ENCODE results near the gene ZFHX3.
"Not testable (repeated sequence)": the region's sequence is repeated elsewhere in the genome, so short reads cannot be mapped to it uniquely, and the experiment has no call there.

The ZFHX3 gene

DNA sequence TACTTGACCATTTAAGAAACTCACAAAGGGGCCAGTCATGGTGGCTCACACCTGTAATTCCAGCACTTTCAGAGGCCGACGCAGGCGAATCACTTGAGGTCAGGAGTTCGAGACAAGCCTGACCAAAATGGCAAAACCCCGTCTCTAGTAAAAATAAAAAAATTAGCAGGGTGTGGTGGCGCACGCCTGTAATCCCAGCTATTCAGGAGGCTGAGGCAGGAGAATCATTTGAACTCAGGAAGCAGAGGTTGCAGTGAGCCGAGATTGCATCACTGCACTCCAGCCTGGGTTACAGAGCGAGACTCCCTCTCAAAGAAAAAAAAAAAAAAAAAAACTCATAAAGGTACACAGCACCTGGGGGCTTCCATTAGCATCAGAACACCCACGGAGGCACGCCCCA lies 38.2 kb downstream of the ZFHX3 start:
- H3K9me3 ChIP-seq; H3K4me3 ChIP-seq; in situ Hi-C loops (cut with MboI; ENCODE audit: low sequenced_read_pairs); H3K36me3 ChIP-seq (replicated peaks); DNase-seq (ENCODE audit: low spot score in 2 of 2); H3K27me3 ChIP-seq (ENCODE audit: low read depth): not testable (repeated sequence)
- peaks cover 13% of the 10 kb centered on the region for H3K4me1 ChIP-seq

DNA sequence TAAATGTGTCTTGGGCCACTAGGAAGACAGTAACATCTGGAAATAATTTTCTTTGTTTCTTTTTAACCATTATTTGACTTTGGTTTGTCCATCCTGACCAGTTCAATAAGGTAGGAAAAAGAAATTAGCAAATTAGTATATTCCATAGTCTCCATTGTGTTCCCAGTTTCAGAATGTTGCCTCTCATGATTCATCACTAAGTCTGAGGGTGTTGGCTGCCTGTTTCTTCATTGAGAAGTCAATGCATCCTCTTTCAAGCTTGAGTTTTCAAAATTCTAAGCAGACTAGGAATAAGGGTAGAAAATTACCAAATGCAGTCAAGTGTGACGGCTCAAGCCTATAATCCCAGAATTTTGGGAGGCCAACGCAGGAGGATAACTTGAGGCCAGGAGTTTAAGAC lies 41.9 kb downstream of the ZFHX3 start:
- Histone ChIP-seq H3K27me3 (ENCODE audit: low read depth) (no peaks in the 10 kb centered on the region), H3K4me1 (peaks cover 26% of the 10 kb centered on the region), H3K36me3 (replicated peaks) (no peaks in the 10 kb centered on the region; the same call in 1 of the 2 replicates), H3K9me3 (peaks cover 15% of the 10 kb centered on the region), H3K4me3 (no peak overlapping the region)
- no peak for DNase-seq (ENCODE audit: low spot score in 2 of 2)
- in situ Hi-C loops (cut with MboI; ENCODE audit: low sequenced_read_pairs): no loop called here

DNA sequence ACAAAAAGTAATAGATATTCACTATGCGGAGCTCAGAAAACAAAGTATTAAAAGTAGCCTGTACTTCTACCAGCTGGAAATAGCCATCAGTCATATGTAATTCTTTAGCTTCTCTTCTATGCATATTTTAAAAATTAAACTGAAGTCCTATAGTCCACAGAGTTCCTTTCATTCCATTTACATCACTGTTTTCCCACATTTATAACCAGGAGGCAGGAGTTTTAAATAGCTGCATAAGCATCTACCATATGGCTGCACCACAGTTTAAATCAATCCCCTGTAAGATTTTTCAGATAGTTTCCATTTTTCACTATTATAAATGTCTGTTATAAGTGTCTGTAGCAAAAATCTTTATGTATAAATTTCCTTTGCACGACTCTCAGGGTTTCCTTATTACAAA lies 45.1 kb downstream of the ZFHX3 start:
- Histone ChIP-seq H3K9me3 (peaks cover 19% of the 10 kb centered on the region), H3K4me3 (no peak overlapping the region), H3K4me1 (peaks cover 29% of the 10 kb centered on the region), H3K36me3 (replicated peaks) (no peaks in the 10 kb centered on the region; the same call in 1 of the 2 replicates), H3K27me3 (ENCODE audit: low read depth) (no peaks in the 10 kb centered on the region; the same call in 1 of the 2 replicates)
- in situ Hi-C loops (cut with MboI; ENCODE audit: low sequenced_read_pairs): no loop called here
- no peak for DNase-seq (ENCODE audit: low spot score in 2 of 2)

DNA sequence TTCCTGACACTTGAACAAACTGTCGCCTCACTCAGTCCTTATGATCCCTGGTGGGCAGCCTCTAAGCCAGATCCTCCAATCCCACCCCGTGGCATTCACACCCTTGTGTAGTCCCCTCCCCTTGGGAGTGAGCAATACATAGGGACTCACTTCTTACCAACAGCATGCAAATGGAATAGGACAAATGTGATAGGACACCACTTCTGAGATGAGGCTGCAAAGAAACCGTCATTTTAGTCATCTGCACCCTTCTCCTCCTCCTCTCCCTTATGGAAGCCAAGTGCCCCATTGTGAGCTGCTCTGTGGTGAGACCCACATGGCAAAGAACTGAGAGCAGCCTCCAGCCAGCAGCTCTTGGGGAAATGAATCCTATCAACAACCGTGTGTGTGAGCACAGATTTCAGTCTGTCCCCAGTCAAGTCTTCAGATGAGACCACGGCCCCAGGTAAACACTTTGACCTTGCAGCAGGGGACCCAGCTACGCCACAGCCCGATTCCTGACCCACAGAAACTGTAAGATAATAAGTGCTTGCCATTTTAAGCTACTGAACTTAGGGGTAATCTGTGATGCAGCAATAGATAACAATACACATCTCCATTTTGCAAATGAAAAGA lies 46.9 kb downstream of the ZFHX3 start:
- Histone ChIP-seq H3K4me3 (no peak overlapping the region), H3K4me1 (peaks cover 30% of the 10 kb centered on the region), H3K27me3 (ENCODE audit: low read depth) (no peaks in the 10 kb centered on the region; the same call in 1 of the 2 replicates), H3K36me3 (replicated peaks) (no peaks in the 10 kb centered on the region; the same call in 1 of the 2 replicates), H3K9me3 (peaks cover 18% of the 10 kb centered on the region)
- in situ Hi-C loops (cut with MboI; ENCODE audit: low sequenced_read_pairs): no loop called here
- no peak for DNase-seq (ENCODE audit: low spot score in 2 of 2)

DNA sequence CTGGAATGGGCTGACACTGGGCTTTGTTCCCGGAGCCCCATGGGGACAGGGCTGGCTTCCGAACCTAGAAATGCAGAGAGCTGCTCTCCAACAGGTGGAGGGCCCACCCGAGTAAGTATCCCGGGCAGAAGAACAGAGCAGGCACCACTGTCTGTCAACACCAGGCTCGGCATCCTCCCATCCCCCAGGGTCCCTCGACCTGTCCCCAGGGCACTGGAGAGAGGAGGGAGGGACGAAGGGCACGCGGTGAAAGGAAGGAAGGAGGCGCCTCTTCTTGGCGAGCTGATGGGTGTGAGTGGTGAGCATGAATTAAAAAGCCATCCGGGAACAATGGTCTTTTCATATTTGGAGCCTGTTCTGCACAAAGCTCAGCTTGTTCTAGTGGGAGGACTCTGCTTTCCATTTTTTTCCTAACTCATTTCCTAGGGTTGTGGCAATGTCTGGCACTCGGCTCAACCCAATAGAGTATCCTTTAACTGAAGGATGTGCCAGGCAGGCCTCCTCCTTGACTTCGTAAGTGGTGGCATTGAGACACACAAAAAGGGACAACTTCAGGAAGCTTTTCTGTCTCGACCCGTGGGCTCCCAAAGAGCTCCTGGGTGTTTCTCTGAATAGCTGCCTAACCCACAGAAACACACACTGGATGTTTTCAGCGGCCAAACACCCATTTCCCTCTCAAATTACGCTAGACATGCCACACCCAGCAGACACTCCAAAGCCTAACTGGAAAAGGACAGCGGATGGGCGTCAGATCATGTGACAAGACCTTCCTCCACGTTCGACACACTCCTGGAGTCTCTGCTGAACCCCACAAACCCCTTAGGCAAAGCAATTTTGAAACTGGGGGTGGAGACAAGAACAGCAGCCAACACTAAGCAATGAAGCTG lies 47.7 kb downstream of the ZFHX3 start:
- no peaks in the 10 kb centered on the region; the same call in 1 of the 2 replicates for H3K27me3 ChIP-seq (ENCODE audit: low read depth)
- in situ Hi-C loops (cut with MboI; ENCODE audit: low sequenced_read_pairs): no loop called here
- peaks cover 15% of the 10 kb centered on the region; the same call in 1 of the 2 replicates for H3K9me3 ChIP-seq
- DNase-seq (ENCODE audit: low spot score in 2 of 2): peak; percentile 87
- H3K4me3 ChIP-seq: no peak overlapping the region; the same call in 1 of the 2 replicates
- no peaks in the 10 kb centered on the region; the same call in 1 of the 2 replicates for H3K36me3 ChIP-seq (replicated peaks)
- H3K4me1 ChIP-seq: peaks cover 35% of the 10 kb centered on the region

DNA sequence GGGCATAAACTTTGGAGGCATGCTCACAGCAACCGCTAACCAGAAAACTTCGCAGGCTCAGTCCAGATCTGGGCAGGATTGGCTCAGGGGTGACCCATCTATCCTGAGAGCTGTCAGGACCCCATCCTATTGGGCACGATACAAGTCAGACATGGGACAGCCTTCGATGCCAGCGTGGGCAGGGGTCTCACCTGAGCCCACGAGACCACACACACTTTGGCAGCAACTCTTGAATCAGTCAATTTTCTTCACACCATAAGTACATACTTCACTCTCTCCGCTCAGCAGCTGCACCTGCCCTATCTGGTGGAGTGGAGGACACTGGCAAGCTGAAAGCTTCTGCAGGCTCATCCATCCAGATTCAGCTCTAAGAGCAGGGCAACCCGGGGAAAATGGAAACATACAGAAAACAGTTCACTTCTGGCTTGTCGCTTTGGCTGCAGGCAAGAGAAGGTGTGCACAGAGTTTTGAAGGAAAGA lies 48.3 kb downstream of the ZFHX3 start:
- H3K4me1 ChIP-seq: peaks cover 35% of the 10 kb centered on the region
- no peaks in the 10 kb centered on the region; the same call in 1 of the 2 replicates for H3K36me3 ChIP-seq (replicated peaks)
- DNase-seq (ENCODE audit: low spot score in 2 of 2): no peak
- peaks cover 15% of the 10 kb centered on the region; the same call in 1 of the 2 replicates for H3K9me3 ChIP-seq
- in situ Hi-C loops (cut with MboI; ENCODE audit: low sequenced_read_pairs): no loop called here
- no peak overlapping the region for H3K4me3 ChIP-seq
- H3K27me3 ChIP-seq (ENCODE audit: low read depth): no peaks in the 10 kb centered on the region; the same call in 1 of the 2 replicates

DNA sequence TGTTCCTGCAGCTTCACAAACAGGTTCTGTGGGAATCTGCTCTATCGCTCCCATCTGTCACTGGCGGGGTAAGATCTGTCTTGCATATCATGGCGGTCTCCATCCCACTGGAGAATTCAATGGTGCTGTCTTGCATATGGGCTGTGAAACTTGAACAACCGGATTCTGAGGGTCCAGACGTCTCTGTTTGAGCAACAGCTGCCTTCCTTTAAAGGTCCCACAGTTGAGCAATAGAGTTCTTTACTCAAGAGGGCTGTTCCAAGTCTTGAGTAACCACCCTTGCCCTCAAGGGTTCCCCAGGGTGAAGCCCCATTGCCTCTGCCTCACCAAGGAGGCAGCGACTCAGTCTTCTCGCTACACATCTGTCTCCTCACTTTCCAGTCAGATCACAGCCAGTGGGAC lies 50.8 kb downstream of the ZFHX3 start:
- no peak for DNase-seq (ENCODE audit: low spot score in 2 of 2)
- Histone ChIP-seq H3K36me3 (replicated peaks) (no peaks in the 10 kb centered on the region; the same call in 1 of the 2 replicates), H3K4me3 (no peak overlapping the region), H3K9me3 (peaks cover 12% of the 10 kb centered on the region; the same call in 1 of the 2 replicates), H3K4me1 (peaks cover 24% of the 10 kb centered on the region), H3K27me3 (ENCODE audit: low read depth) (no peaks in the 10 kb centered on the region; the same call in 1 of the 2 replicates)
- in situ Hi-C loops (cut with MboI; ENCODE audit: low sequenced_read_pairs): no loop called here

DNA sequence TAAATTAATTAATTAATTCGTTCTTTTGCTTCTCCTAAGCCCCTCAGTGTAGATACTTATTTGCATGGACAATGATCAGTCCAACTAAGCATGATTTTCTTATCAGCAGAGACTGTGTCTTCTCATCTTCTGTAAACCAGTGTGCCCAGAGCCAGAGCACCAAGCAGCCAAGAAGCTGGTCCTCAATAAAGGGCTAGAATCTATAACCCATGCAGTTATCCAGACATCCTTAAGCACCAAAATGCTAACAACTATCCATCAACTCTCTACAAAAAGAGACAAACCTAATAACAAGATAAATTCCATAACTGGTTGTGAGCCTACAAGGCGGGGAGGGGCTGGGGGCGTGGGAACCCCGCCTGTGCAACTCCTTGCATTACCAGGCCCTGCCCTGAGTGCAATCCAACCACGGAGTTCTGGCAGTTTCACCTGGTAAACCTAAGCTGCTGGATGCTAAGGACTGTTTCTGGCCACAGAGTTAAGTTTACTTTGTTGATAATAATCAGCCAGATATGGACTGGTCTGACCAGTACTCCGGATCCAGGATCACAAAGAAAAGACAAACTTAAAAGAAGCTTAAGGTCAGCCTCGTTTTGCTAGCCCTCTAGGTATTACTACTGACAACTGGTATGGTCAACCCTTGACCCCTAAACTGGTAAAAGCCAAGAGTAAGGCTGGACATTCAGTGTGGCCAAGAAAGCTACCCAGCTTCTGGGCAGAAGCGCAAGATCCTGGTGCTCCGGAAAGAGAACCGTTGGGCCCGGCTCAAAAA lies 51.5 kb downstream of the ZFHX3 start:
- in situ Hi-C loops (cut with MboI; ENCODE audit: low sequenced_read_pairs): no loop called here
- Histone ChIP-seq H3K27me3 (ENCODE audit: low read depth) (no peaks in the 10 kb centered on the region; the same call in 1 of the 2 replicates), H3K9me3 (peaks cover 8% of the 10 kb centered on the region; the same call in 1 of the 2 replicates), H3K4me1 (peaks cover 28% of the 10 kb centered on the region), H3K36me3 (replicated peaks) (no peaks in the 10 kb centered on the region; the same call in 1 of the 2 replicates), H3K4me3 (no peak overlapping the region)
- DNase-seq (ENCODE audit: low spot score in 2 of 2): no peak

DNA sequence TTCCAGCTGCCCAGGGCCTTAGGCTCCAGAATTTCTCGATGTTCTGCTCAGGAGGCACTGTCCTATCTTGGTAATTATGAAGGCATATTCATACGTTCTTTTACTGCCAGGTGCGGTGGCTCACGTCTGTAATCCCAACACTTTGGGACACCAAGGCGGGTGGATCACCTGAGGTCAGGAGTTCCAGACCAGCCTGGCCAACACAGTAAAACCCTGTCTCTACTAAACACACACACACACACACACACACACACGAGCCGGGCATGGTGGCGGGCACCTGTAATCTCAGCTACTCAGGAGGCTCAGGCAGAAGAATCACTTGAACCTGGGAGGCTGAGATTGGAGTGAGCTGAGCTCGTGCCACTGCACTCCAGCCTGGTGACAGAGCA lies 52.1 kb downstream of the ZFHX3 start:
- H3K27me3 ChIP-seq (ENCODE audit: low read depth); H3K4me3 ChIP-seq; H3K36me3 ChIP-seq (replicated peaks); H3K9me3 ChIP-seq; in situ Hi-C loops (cut with MboI; ENCODE audit: low sequenced_read_pairs); DNase-seq (ENCODE audit: low spot score in 2 of 2): not testable (repeated sequence)
- peaks cover 22% of the 10 kb centered on the region for H3K4me1 ChIP-seq

DNA sequence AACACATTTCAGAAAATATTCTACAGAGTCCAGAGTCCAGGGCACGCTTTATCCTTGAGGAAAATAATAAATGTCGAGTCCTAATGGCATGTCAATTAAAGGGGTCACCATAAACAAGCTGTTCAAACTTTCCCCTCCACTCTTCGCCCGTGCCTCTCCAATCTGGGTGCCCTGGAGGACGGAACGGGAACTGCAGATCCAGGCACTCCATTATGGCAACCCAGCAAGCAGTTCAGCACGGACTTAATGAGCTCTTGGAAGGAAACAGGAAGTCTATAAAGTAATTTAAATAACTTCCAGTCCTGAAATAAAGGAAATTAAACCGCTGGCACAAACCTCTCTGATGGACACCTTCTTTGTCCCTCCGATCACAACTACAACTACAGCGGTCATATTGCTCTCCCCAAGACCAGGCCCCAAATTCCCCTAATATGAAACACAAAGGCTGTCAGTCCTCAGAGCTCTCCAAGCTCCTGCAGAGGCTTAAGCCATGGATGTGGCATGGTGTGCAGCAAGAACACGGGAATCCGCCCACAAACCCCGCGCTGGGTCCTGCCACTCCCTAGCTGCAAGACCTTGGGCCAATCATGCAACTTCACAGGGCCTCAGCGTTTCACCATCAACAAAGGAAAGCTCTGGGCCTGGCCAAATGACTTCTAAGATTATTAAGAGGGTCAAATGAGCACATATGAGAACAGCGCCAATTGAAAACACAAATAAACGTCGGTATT lies 52.6 kb downstream of the ZFHX3 start:
- in situ Hi-C loops (cut with MboI; ENCODE audit: low sequenced_read_pairs): no loop called here
- Histone ChIP-seq H3K4me1 (peaks cover 17% of the 10 kb centered on the region), H3K27me3 (ENCODE audit: low read depth) (no peaks in the 10 kb centered on the region), H3K36me3 (replicated peaks) (no peaks in the 10 kb centered on the region), H3K9me3 (no peaks in the 10 kb centered on the region), H3K4me3 (no peak overlapping the region)
- DNase-seq (ENCODE audit: low spot score in 2 of 2): peak; percentile 20 to 78

DNA sequence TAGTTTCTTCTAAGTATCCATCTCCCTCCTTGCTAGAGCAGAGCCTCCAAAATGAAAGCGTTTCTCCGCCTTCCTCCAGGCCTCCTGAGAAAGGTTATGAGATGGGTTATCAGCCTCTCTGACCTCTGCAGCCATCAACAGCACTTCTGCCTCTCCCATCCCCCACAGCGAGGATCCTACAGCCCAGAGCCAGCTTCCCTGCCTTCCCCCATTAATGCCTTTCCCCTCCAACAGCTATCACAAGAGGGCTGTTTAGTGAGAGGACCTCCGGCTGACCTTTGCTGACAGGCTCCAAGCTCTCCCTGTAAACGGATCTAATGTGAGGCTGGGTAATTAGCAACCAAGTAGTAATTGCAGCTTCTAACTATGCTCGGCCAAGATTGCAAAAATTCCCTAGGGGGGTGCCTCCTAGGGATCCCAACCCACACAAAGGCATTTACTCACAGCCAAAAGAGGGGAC lies 55.8 kb downstream of the ZFHX3 start:
- no peak overlapping the region for H3K4me3 ChIP-seq
- H3K36me3 ChIP-seq (replicated peaks): no peaks in the 10 kb centered on the region
- in situ Hi-C loops (cut with MboI; ENCODE audit: low sequenced_read_pairs): no loop called here
- DNase-seq (ENCODE audit: low spot score in 2 of 2): no peak
- no peaks in the 10 kb centered on the region for H3K9me3 ChIP-seq
- no peaks in the 10 kb centered on the region for H3K27me3 ChIP-seq (ENCODE audit: low read depth)
- H3K4me1 ChIP-seq: peaks cover 17% of the 10 kb centered on the region

DNA sequence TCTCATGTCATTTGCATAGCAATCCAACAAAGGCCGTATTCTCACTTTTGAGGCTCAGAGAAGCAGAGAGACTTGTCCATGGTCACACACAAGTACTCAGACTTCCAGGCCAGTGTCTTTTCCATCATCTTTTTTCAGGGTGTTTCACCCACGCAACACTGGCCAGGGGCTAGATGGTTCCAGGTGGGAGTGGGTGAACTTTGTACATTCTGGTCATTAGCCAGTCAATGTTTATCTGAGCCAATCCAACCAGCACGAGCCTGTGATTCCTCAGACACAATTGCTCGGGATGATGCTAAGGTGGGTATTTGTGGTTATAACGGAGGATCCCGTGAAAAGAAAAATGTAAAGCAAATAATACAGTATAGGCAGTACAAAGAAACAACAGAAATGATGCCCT lies 56.3 kb downstream of the ZFHX3 start:
- in situ Hi-C loops (cut with MboI; ENCODE audit: low sequenced_read_pairs): no loop called here
- H3K27me3 ChIP-seq (ENCODE audit: low read depth): no peaks in the 10 kb centered on the region
- no peaks in the 10 kb centered on the region for H3K9me3 ChIP-seq
- DNase-seq (ENCODE audit: low spot score in 2 of 2): no peak
- H3K4me3 ChIP-seq: no peak overlapping the region
- H3K36me3 ChIP-seq (replicated peaks): no peaks in the 10 kb centered on the region
- peaks cover 17% of the 10 kb centered on the region for H3K4me1 ChIP-seq

DNA sequence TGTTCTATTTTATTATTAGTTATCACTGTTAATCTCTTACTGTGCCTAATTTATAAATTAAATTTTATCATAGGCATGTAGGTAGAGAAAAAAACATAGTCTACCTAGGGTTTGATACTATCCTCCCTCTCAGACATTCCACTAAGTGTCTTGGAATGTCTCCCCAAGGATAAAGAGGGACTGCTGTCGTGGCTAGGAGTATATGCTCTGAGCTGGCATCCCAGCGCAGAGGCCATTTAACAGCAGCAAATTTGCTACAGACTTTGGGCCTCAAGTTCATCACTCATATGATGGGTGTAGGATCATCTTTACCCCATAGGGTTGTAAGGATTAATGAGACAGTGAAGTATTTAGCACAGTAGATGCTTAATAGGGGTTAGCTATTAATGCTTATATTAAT lies 56.7 kb downstream of the ZFHX3 start:
- no peaks in the 10 kb centered on the region for H3K36me3 ChIP-seq (replicated peaks)
- H3K4me3 ChIP-seq: no peak overlapping the region
- H3K4me1 ChIP-seq: peaks cover 20% of the 10 kb centered on the region
- in situ Hi-C loops (cut with MboI; ENCODE audit: low sequenced_read_pairs): no loop called here
- no peak for DNase-seq (ENCODE audit: low spot score in 2 of 2)
- no peaks in the 10 kb centered on the region for H3K27me3 ChIP-seq (ENCODE audit: low read depth)
- no peaks in the 10 kb centered on the region for H3K9me3 ChIP-seq
